Measurements from ENCODE around the gene RUNX3.

The RUNX3 gene

DNA sequence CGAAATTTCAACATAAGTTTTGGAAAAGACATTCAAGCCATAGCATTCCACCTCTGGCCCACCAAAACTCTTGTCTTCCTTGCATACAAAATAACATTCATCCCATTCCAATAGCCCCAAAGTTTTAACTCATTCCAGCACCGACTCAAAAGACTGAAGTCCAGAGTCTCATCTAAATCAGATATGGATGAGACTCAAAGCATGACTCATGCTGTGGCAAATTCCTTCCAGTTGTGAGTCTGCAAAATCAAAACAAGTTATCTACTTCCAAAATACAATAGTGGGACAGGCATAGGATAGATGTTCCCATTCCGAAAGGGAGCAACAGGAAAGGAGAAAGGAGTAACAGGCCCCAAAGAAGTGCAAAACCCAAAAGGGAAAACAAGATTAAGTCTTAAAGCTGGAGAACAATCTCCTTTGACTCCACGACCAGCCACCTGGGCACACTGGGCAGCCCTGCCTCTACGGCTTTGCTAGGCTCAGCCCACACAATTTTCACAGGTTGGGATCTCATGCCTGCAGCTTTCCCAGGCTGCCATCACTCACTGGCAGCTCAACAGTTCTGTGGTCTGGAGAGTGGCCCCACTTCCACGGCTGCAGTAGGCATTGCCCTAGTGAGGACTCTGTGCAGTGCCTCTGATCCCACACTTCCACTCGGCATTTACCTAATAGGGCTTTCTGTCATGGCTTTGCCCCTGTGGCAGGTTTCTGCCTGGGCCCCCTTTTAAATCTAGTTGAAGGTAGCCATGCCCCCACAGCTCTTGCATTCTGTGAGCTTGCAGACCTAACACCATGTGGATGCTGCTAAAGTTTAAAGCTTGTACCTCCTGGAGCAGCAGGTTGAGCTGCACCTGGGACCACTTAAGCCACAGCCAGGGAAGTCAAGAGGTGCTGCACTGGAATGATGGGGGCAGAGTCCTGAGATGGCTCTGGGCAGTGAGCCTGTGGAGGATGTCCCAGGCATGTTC, 51.0 kb downstream of the RUNX3 start:
- TF ChIP-seq, protein P1, sequence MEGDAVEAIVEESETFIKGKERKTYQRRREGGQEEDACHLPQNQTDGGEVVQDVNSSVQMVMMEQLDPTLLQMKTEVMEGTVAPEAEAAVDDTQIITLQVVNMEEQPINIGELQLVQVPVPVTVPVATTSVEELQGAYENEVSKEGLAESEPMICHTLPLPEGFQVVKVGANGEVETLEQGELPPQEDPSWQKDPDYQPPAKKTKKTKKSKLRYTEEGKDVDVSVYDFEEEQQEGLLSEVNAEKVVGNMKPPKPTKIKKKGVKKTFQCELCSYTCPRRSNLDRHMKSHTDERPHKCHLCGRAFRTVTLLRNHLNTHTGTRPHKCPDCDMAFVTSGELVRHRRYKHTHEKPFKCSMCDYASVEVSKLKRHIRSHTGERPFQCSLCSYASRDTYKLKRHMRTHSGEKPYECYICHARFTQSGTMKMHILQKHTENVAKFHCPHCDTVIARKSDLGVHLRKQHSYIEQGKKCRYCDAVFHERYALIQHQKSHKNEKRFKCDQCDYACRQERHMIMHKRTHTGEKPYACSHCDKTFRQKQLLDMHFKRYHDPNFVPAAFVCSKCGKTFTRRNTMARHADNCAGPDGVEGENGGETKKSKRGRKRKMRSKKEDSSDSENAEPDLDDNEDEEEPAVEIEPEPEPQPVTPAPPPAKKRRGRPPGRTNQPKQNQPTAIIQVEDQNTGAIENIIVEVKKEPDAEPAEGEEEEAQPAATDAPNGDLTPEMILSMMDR (IDR thresholded peaks at IDR 0.05; ENCODE audit: extremely low read depth, missing control alignments), result no peak
- no peak for DNase-seq (ENCODE audit: low spot score)

DNA sequence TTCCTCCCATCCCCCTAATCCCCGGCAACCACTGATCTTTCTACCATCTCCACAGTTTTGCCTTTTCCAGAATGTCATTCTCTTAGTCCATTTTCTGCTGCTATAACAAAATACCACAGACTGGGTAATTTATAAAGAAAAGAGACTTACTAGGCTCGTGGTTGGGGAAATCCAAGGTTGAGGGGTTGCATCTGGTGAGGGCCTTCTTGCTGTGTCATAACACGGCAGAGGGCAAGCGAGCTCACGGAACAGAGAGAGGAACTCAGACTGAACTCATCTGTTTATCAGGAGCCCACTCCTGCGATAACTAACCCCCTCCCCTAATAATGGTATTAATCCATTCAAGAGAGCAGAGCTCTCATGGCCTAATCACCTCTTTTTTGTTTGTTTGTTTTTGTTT, 52.0 kb downstream of the RUNX3 start:
- TF ChIP-seq, protein P1 (IDR thresholded peaks at IDR 0.05; ENCODE audit: extremely low read depth, missing control alignments), result no peak
- DNase-seq (ENCODE audit: low spot score), result no peak

DNA sequence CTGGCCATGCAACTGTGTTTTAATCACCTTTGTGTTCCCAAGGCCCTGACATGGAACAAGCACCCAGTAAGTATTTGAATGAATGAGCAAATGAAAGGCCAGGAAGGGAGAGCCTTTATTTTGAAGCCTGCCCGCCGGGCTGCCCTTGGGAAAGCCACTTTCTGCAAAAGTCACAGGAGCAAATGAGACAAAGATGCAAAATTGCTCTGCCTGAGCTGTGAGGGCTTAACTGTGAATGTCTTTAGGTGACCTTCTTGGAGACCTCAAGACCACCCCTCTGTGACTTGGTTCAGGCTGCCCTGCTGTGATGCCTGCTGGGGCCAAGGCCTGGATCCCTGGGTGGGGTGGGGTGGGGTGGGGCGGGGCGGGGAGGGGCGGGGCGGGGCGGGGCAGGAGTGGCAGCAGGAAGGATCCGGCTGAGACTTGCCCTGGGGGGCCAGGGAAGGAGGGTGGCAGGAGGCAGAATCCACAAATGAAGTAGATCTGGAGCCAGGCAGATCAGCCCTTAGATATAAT, 54.0 kb downstream of the RUNX3 start:
- DNase-seq (ENCODE audit: low spot score), result no peak
- TF ChIP-seq, protein P1 (IDR thresholded peaks at IDR 0.05; ENCODE audit: extremely low read depth, missing control alignments), result no peak

DNA sequence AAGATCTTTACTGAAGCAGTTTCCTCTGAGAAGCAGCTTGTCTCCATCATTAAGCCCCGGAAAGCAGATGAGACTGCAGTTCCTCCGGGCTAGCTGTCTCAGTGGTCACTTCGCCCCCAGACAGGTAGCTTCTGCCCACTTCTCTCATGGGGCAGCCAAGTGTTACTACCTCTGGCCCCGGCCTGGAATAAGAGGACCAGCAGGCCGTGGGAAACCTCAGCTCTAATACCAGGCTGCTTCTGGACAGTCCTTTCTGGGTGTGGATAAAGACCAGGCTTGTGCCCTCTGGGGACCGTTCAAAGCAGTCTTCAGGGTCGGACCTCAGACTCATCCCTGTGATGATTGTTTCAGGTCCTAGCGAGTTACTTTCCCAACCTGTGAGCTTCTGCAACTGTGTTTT, 54.8 kb downstream of the RUNX3 start:
- no peak for DNase-seq (ENCODE audit: low spot score)
- TF ChIP-seq, protein P1 (IDR thresholded peaks at IDR 0.05; ENCODE audit: extremely low read depth, missing control alignments), result no peak

DNA sequence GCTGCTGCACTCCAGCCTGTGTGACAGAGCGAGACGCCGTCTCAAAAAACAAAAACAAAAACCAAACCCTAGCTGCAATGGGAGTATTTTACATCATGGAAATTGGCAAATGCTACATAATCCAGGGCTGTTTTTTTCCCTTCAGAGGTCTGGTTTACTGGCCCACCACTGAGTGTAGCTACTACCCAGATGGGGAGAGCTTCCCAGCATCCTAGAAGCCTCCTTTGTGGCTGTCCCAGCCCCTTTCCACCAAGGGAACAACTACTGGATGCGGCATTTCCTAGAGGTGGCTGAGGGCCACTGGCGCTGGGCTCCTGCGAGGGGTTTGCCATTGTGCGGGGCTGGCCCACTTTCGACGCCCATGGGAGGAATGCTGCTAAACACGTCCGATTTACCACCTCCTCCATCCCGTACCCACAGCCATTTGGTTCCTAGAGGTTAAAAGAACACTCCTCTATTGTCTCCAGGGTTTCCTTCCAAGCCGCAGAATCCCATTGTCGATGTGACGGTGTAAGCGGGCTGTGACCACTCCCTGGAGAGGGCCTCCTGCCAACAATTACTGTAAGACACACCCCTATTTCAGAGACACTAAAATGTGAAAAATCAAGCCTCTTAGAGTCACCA, 55.4 kb downstream of the RUNX3 start:
- TF ChIP-seq, protein P1 (IDR thresholded peaks at IDR 0.05; ENCODE audit: extremely low read depth, missing control alignments), result no peak
- no peak for DNase-seq (ENCODE audit: low spot score)

DNA sequence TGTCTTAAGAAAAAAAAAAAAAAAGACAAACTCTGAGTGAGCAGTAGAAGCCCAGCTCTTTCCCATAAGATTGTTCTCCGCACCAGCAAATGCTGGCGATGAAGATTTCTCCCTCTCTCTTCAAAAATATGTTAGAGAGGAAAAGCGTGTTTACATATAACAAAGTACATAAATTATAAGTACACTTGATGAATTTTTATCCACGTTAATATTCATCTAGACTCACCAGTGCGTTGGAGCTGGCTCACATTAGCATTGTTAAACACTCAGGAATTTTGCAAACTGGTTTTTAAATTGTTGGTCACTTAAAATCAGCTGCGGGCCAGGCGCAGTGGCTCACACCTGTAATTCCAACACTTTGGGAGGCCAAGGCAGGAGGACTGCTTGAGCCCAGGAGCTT, 56.0 kb downstream of the RUNX3 start:
- TF ChIP-seq, protein P1 (IDR thresholded peaks at IDR 0.05; ENCODE audit: extremely low read depth, missing control alignments), result no peak
- DNase-seq (ENCODE audit: low spot score), result no peak

DNA sequence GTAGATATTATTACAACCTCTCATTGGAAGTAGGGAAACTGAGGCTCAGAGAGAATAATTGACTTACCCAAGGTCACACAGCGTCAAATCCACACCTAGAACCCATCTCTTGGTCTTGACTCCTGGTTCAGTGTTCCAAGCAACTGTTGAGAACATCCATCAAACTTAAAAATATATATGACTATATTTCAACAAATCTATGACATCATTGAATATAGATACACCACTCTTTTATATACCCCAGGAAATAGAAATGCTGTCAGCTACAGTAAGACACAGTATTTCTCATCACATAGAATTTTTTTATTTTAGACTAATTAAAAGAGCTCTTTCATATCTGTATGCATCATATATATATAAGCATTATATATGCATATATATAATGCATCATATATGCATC, 56.9 kb downstream of the RUNX3 start:
- DNase-seq (ENCODE audit: low spot score), result no peak
- TF ChIP-seq, protein P1 (IDR thresholded peaks at IDR 0.05; ENCODE audit: extremely low read depth, missing control alignments), result no peak
